Endothelial cell of umbilical vein (primary cell): ENCODE measurements around the gene BMPR1A. TPM values are rescaled to one million over a fixed set of nuclear protein-coding genes. Genes with fewer than 3 reads are reported as not detected.

Experiments used
- BruUV-seq: library from RNA; stranded (reverse); fragments of 400-500 nt; replicated peaks from 2 replicates; lab custom pipeline; 2021; lab: Mats Ljungman, UMichigan
- CTCF ChIA-PET: fragments of 300-600, 350-600 bp; sonication (Branson Sonifier 250); formaldehyde crosslinking; loops from one replicate; lab custom pipeline; 2021; ENCODE audit warnings: antibody characterized with exemption, inconsistent platforms; lab: Charles Lee
- POLR2A ChIA-PET: fragments of 300-600, 350-600 bp; sonication (Branson Sonifier 250); formaldehyde crosslinking; loops from one replicate; lab custom pipeline; 2021; ENCODE audit warnings: antibody characterized with exemption, inconsistent platforms; lab: Charles Lee
- DNase-seq: peaks from one replicate; pipeline ENCODE4 v3.0.0-alpha.2; 2011; ENCODE audit warnings: low read depth, low spot score
- FAIRE-seq: peaks from 2 replicates; lab custom pipeline; 2011; peaks lifted over from hg19 to GRCh38; lab: Jason Lieb, UNC
- H2AFZ ChIP-seq: 2 replicates; pipeline ENCODE4 v1.6.0; 2012; ENCODE audit warnings: low read depth, low read length, control low read depth, inconsistent platforms
- H3K27ac ChIP-seq: 2 replicates; pipeline ENCODE4 v1.5.1; 2011; ENCODE audit warnings: low read depth, mild to moderate bottlenecking, control low read depth, low read length, moderate library complexity; ENCODE audit not compliant: insufficient read depth
- H3K27me3 ChIP-seq, 2 experiments: 2 replicates each; pipeline versions ENCODE4 v1.6.0 to v1.6.1; 2011; ENCODE audit warnings: low read length in 2 of 2, mixed read lengths in 1 of 2; ENCODE audit not compliant: control insufficient read depth in 2 of 2, insufficient read depth in 2 of 2
- H3K36me3 ChIP-seq, 2 experiments: 2 replicates in 1 of 2; 3 replicates in 1 of 2; pipeline ENCODE4 v1.5.1; 2011; ENCODE audit warnings: low read length in 2 of 2, mild to moderate bottlenecking in 1 of 2, moderate library complexity in 1 of 2; ENCODE audit not compliant: control insufficient read depth in 2 of 2, insufficient read depth in 2 of 2; ENCODE audit errors: extremely low read depth in 1 of 2
- H3K4me1 ChIP-seq: 3 replicates; pipeline ENCODE4 v1.5.1; 2011; ENCODE audit warnings: mild to moderate bottlenecking, low read length; ENCODE audit not compliant: control insufficient read depth, insufficient read depth; ENCODE audit errors: extremely low read depth
- H3K4me2 ChIP-seq: 2 replicates; pipeline ENCODE4 v1.6.1; 2011; ENCODE audit warnings: low read length, control low read depth, mixed read lengths; ENCODE audit not compliant: insufficient read depth
- H3K4me3 ChIP-seq, 3 experiments: fragments of 200-600 bp in 1 of 3; sonication (generic), shearing (Covaris generic) in 1 of 3; replicated peaks in 1 of 3; 2 replicates each; pipeline ENCODE4 v1.5.1; 2011 to 2016; ENCODE audit warnings: control low read depth in 3 of 3, low read length in 3 of 3, mild to moderate bottlenecking in 2 of 3, inconsistent platforms in 1 of 3, low read depth in 1 of 3, moderate library complexity in 1 of 3; ENCODE audit not compliant: insufficient read depth in 1 of 3
- H3K79me2 ChIP-seq: 2 replicates; pipeline ENCODE4 v1.6.0; 2012; ENCODE audit warnings: low read length, inconsistent platforms; ENCODE audit not compliant: control insufficient read depth, insufficient read depth
- H3K9ac ChIP-seq: replicated peaks from 2 replicates; pipeline ENCODE3; 2011; ENCODE audit warnings: low read length, control low read depth; ENCODE audit not compliant: insufficient read depth; ENCODE audit errors: extremely low read depth
- H3K9me1 ChIP-seq: replicated peaks from 3 replicates; pipeline ENCODE4 v1.6.0; 2011; ENCODE audit warnings: mild to moderate bottlenecking, low read length; ENCODE audit not compliant: control insufficient read depth, insufficient read depth; ENCODE audit errors: extremely low read depth
- H3K9me3 ChIP-seq: replicated peaks from 2 replicates; pipeline ENCODE4 v1.5.1; 2012; ENCODE audit warnings: low read length, inconsistent platforms; ENCODE audit not compliant: control insufficient read depth, insufficient read depth
- H4K20me1 ChIP-seq: replicated peaks from 2 replicates; pipeline ENCODE3; 2011; ENCODE audit warnings: mild to moderate bottlenecking, low read length; ENCODE audit not compliant: control insufficient read depth, insufficient read depth; ENCODE audit errors: extremely low read depth
- CTCF ChIP-seq, 2 donors: IDR thresholded peaks; 1 replicate in 1 of 2; 2 replicates in 1 of 2; pipeline ENCODE4 v1.5.1; 2011; ENCODE audit warnings: low read length in 2 of 2, mild to moderate bottlenecking in 2 of 2, moderate library complexity in 2 of 2, control low read depth in 1 of 2, inconsistent platforms in 1 of 2, low read depth in 1 of 2; ENCODE audit not compliant: insufficient read depth in 1 of 2; ENCODE audit errors: extremely low read depth in 1 of 2
- EZH2 ChIP-seq: IDR thresholded peaks from 2 replicates; pipeline ENCODE4 v1.6.1; 2012; ENCODE audit warnings: borderline replicate concordance, low read depth, mild to moderate bottlenecking, moderate library complexity, low read length, inconsistent platforms; ENCODE audit not compliant: severe bottlenecking
- FOS ChIP-seq: IDR thresholded peaks from 2 replicates; pipeline ENCODE4 v1.6.1; 2011; ENCODE audit warnings: mild to moderate bottlenecking, low read length, moderate library complexity, borderline replicate concordance; ENCODE audit not compliant: insufficient read depth
- GATA2 ChIP-seq: IDR thresholded peaks from 2 replicates; pipeline ENCODE4 v1.7.0; 2011; ENCODE audit warnings: low read depth, mild to moderate bottlenecking, moderate library complexity, mixed read lengths, low read length; ENCODE audit not compliant: insufficient read length, insufficient read depth
- JUN ChIP-seq: IDR thresholded peaks from 2 replicates; pipeline ENCODE4 v1.6.1; 2011; ENCODE audit warnings: borderline replicate concordance, low read depth; ENCODE audit not compliant: insufficient read length, insufficient read depth
- MAX ChIP-seq: IDR thresholded peaks from 2 replicates; pipeline ENCODE4 v1.6.1; 2011; ENCODE audit not compliant: insufficient read depth, insufficient read length
- MYC ChIP-seq: IDR thresholded peaks from one replicate; pipeline ENCODE4 v1.6.1; 2011; ENCODE audit warnings: mild to moderate bottlenecking, low read depth, low read length
- POLR2A ChIP-seq: IDR thresholded peaks from 2 replicates; pipeline ENCODE4 v1.6.1; 2012; ENCODE audit warnings: low read depth, mild to moderate bottlenecking, control low read depth, low read length
- POLR2AphosphoS5 ChIP-seq: IDR thresholded peaks from 2 replicates; pipeline ENCODE4 v1.6.1; 2012; ENCODE audit warnings: low read depth, mild to moderate bottlenecking, control low read depth, low read length, moderate library complexity; ENCODE audit not compliant: insufficient read depth
- dilution Hi-C: fragments of 300-500 bp; cut with MboI; formaldehyde crosslinking; loops from one replicate; pipeline ENCODE4 v1.15.0; 2019; ENCODE audit warnings: low sequenced_read_pairs; ENCODE audit not compliant: extremely low pct_ligation_motif_present
- intact Hi-C: fragments of 100-400 bp; cut with micrococcal nuclease; formaldehyde crosslinking; loops from one replicate; pipeline ENCODE4 v1.10.0; 2022
- polyA plus RNA-seq, 4 experiments: library from polyadenylated mRNA; depleted of rRNA in 3 of 4; stranded (reverse) in 3 of 4; unstranded in 1 of 4; fragments of >200 nt; gene quantifications; 2 replicates each; pipeline versions ENCODE4 v1.2.1 to v1.2.3, GENCODE V29; 2011 to 2012; ENCODE audit warnings: missing spikeins in 1 of 4
- total RNA-seq: library from RNA; stranded (reverse); gene quantifications from 2 replicates; pipeline ENCODE4 v1.2.3, GENCODE V29; 2021

The BMPR1A gene
- total and polyA plus RNA-seq, 2 donors (not counting 3 experiments of a cell fraction or from before 2014, with no cell fraction given), result not detected

- TF ChIP-seq JUN (no peak), POLR2AphosphoS5 (no peak), FOS (no peak), POLR2A (no peak), GATA2 (no peak), CTCF (IDR thresholded peaks at IDR 0.05; ENCODE audit: extremely low read depth in 1 of 2, insufficient read depth in 1 of 2, low read depth in 1 of 2, low read length in 2 of 2) (no peak), MAX (no peak), EZH2 (no peak), MYC (no peak)
- no TSS peak for BruUV-seq
- no peak for FAIRE-seq
- H3K27me3 ChIP-seq, result no peaks in the 10 kb centered on the region
- H3K9me3 ChIP-seq, result no peaks in the 10 kb centered on the region
- no peak overlapping the region for H3K4me2 ChIP-seq
- H3K4me3 ChIP-seq, result no peak overlapping the region
- no peak overlapping the region for H3K27ac ChIP-seq
- no peak for DNase-seq
- H3K9ac ChIP-seq, result no peak overlapping the region
- H3K4me1 ChIP-seq, result no peaks in the 10 kb centered on the region
- ChIA-PET CTCF (interaction anchor here (11.6 to 12.5 kb wide), 2 partner anchors 14 to 23 kb away, joined by 189 to 325 read pairs; partner anchors contain the start of genes ADIRF, MMRN2 and SNCG), POLR2A (interaction anchor here (0.9 kb wide), 1 partner anchor 18 kb away, joined by 4 read pairs; no protein-coding TSS in a partner anchor)
- peaks cover 37% of the 10 kb centered on the region for H3K79me2 ChIP-seq
- no peak overlapping the region for H2AFZ ChIP-seq
- H4K20me1 ChIP-seq, result no peaks in the 10 kb centered on the region
- intact Hi-C loops, result no loop called here
- dilution Hi-C loops, result no loop called here
- H3K36me3 ChIP-seq, result peaks cover 28 to 64% of the 10 kb centered on the region in 2 experiments
- H3K9me1 ChIP-seq, result no peaks in the 10 kb centered on the region
Measured at GRCh38 chr10:86942441-86943315, 186.3 kb downstream of the BMPR1A start.
